Measurements from ENCODE around the gene GBF1.

The GBF1 gene

GRCh38 chr10:102410429-102411073 is 165.2 kb downstream of the GBF1 start:
- peak; percentile 86 for DNase-seq

GRCh38 chr10:102411341-102412255 is 166.3 kb downstream of the GBF1 start:
- peak; percentile 44 for DNase-seq

GRCh38 chr10:102412293-102412692 is 167.0 kb downstream of the GBF1 start:
- DNase-seq, result no peak

GRCh38 chr10:102413053-102413705 is 167.8 kb downstream of the GBF1 start:
- peak; percentile 87 for DNase-seq

- DNase-seq, result no peak
Observed at GRCh38 chr10:102413806-102414561, 168.7 kb downstream of the GBF1 start.

GRCh38 chr10:102414749-102415148 is 169.4 kb downstream of the GBF1 start:
- no peak for DNase-seq

GRCh38 chr10:102416283-102416682 is 171.0 kb downstream of the GBF1 start:
- DNase-seq, result no peak

- DNase-seq, result no peak
Observed at GRCh38 chr10:102416695-102417094, 171.4 kb downstream of the GBF1 start.

GRCh38 chr10:102418622-102419268 is 173.4 kb downstream of the GBF1 start, which contains the start of gene PSD:
Gene PSD, minus strand, starts transcription at chr10:102418785. Its CDS starts 1,747 bp downstream, at chr10:102417038.
- peak; percentile 78 for DNase-seq

GRCh38 chr10:102419269-102420180 is 174.2 kb downstream of the GBF1 start:
- DNase-seq, result peak; percentile 92

GRCh38 chr10:102420181-102420713 is 174.9 kb downstream of the GBF1 start:
- no peak for DNase-seq

- DNase-seq, result peak; percentile 100
Observed at GRCh38 chr10:102420714-102421506, 175.6 kb downstream of the GBF1 start, which contains the start of gene FBXL15. Gene FBXL15, plus strand, starts transcription at chr10:102420836. Its CDS starts 294 bp downstream, at chr10:102421130.

GRCh38 chr10:102421507-102421756 is 176.1 kb downstream of the GBF1 start:
- DNase-seq, result no peak

- DNase-seq, result no peak
Observed at GRCh38 chr10:102421757-102422512, 176.6 kb downstream of the GBF1 start.

GRCh38 chr10:102422545-102423129 is 177.3 kb downstream of the GBF1 start:
- peak; percentile 82 for DNase-seq

GRCh38 chr10:102423372-102423968 is 178.1 kb downstream of the GBF1 start:
- no peak for DNase-seq

- DNase-seq, result no peak
Observed at GRCh38 chr10:102424145-102424544, 178.8 kb downstream of the GBF1 start.

- DNase-seq, result no peak
Observed at GRCh38 chr10:102424916-102425315, 179.6 kb downstream of the GBF1 start.

Data from eye (tissue), 1 donor.